ENCODE results near the gene GRHL1.

Gene GRHL1

DNA sequence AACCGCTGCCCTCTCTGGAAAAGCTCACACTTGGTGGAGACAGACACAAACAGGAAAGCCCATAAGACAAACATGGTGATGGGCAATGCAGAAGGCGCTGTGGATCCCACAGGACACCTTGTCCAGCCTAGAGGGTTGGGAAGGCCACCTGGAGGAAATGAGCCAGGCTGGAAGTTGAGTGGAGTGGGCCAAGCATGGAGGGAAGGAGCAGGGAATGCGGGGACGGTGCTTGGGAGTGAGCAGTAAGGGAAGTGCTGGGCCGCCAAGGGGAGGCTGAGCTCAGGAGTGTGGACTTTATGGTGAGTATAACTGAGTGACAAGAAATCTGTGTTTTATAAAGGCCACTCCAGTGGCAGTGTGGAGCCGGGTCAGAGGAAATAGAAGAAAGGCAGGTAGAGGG, 2.8 kb upstream of the GRHL1 start:
- no peak for DNase-seq (ENCODE audit: low read depth in 2 of 2)

DNA sequence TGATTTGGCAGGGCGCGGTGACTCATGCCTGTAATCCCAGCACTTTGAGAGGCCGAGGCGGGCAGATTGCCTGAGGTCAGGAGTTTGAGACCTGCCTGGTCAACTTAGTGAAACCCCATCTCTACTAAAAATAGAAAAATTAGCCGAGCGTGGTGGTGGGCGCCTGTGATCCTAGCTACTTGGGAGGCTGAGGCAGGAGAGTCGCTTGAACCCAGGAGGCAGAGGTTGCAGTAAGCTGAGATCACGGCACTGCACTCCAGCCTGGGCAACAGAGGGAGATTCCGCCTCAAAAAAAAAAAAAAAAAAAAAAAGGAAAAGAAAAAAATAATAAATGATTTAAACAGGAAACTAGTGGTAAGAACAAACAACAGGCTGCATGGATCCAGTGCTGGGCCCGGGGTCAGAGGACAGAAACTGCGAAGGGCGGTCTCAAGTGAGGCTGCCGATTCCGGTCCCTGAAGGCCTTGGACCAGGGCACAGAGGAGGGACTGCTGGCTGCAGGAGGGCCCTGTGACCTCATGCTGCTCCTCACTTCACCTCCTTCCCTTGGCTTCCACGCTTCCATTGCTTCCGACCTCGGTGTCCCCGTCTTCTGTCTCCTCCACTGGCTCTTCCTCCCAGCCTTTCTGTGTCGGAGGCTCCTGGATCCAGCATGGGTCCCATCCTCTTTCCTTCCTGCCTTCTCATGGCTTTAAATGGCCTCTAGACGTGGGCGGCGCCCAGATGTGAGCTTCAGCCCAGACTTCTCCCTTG, 2.1 kb upstream of the GRHL1 start:
- DNase-seq (ENCODE audit: low read depth in 2 of 2): no peak

DNA sequence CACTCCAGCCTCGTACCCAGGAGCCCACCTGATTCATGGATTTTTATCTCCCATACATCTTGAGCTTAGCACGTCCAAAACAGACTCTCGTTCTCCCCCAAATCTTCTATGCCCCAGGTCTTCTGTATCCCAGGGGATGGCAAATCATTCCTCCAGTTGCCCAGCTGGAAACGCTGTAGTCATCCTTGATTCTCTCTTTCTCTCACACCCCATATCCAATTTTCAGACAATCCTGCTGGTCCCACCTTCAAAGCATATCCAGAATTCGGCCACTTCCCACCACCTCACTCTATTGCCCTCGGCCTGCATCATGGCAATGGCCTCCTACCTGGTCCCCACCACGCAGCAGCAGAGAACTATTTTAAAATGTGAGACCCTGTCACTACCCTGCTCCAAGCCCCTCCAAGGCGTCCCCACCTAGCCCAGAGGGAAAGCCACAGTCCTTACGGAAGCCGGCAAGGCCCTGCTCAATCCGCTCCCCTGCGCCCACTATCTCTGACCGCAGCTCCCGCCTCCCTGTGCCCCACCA, 1.4 kb upstream of the GRHL1 start:
- DNase-seq (ENCODE audit: low read depth in 2 of 2): no peak

DNA sequence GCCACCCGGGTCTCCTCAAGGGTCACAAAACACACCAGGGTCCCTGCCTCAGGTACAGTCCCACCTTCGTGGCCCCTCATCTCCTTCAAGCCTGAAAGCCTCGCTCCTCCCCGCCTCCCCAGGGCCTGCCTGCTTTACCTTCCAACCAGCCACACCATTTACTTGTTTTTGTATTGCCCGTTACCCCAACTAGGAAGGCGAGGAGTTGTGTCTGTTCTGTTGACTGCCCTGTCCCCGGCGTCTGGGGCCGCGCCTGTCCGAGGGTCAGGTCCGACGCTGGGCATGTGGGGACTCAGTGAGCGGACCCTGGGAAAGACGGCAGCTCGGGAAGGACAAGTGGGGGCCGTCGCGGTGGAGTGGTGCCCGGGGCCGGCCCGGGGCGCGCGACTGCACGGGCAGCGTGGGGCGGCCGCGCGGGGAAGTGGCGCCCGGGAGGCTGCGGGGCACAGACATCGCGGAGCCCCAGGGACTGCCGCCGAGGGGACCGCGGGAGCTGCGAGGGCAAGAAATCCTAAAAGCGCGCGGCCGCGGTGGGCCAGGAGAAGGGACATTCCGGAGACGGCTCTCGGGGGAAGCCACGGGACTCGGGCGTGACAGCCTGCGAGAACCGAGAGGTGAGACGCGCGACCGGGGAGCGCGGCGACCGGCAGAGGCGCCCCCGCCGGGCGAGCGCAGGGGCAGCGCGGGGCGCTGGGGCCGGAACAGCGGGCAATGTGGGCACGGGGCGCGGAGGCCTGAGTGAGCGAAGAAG, 797 bp upstream of the GRHL1 start:
- peak; percentile 4 to 13 for DNase-seq (ENCODE audit: low read depth in 2 of 2)

DNA sequence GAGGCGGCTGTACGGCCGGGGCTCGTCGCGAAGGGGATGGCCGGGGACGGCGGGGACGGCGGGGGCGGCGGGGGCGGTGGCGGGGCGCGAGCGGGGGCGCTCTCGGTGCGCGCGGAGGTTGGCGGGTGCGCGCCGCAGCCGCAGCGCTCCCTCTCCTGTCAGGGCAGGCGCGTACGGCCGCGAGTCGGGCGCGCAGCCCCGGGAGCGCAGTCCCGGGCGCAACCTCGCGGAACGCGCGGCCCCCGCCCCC, 296 bp upstream of the GRHL1 start:
- DNase-seq (ENCODE audit: low read depth in 2 of 2): no peak

DNA sequence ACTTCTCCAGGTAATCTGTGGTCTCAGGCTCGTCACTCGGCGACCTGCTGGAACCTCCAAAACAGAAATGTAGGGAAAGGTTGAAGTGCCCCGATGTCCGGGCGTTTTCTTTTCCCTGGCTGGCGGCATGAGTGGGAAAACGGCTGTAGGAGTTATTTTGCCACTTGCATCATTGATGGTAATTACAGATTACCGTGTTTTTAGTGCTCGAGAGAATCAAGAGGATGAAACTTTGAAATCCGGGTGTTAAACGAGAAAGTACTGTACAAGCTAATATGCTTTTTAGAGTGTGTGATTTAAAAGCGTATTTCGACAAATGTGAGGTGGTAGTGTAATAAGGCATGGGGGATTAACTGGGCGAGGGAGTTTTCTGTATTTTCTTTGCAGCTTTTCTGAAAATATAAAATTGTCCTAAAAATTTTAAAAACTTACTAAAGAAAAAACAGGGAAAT, 819 bp downstream of the GRHL1 start:
- no peak for DNase-seq (ENCODE audit: low read depth in 2 of 2)

DNA sequence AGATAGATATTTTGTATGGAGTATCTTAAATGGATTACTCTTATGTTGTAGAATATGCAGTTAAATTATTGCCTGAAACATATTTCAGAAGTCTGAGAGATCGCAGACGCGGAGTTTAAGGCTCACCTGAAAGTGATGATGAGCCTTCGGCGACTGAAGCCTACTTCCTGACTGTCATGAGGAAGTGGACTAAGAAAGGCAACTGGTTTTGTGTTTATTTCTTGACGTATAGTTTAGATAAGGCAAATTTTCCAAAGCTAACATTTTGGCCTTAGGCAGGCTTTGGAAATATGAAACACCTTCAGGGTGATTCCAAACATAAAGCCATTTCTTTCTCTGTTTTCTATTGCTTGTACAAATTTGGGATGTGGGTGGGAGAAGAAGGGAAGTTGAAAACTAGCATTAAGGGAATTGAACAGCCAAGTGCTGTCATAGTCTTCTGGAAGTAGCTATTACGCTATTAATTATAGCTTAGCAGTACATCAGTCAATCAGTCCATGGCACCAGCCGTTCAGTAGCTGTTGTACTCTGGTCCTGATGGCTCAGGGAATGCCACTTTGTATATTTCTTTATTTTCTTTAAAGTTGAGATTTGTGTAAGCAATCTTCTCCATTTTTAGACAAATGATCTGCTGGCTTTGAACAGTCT, 1.5 kb downstream of the GRHL1 start:
- DNase-seq (ENCODE audit: low read depth in 2 of 2): no peak

DNA sequence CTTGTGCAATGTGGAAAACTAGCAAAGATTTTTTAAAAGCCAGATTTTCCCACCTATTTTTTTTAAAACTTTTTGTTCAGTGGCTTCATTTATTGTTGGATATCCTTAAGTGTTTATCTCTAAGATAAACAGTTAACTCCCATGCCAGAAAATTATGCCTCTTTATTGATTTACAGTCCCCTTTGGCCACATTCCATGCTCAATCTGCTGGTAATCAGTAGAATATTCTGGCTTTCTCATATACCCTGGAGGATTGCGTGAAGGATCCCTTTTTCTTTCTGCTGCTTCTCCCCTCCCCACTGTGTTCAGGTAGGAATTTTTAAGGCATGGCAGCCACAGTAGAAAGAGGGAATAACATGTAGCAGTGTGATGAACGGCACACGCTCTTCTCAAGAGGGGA, 2.6 kb downstream of the GRHL1 start:
- DNase-seq (ENCODE audit: low read depth in 2 of 2): no peak

DNA sequence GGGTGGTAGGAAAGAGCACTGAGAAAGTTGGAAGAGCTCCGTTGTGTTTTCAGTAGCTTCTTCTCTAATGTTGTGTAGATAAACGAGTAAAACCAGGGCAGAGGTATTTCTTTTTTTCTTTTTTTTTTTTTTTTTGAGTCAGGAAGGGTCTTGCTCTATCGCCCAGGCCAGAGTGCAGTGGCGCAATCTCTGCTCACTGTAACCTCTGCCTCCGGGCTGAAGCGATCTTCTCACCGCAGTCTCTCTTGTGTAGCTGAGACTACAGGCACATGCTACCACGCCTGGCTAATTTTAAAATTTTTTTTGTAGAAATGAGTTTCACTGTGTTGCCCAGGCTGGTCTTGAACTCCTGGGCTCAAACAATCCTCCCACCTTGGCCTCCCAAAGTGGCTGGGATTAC, 6.6 kb downstream of the GRHL1 start:
- DNase-seq (ENCODE audit: low read depth in 2 of 2): no peak

DNA sequence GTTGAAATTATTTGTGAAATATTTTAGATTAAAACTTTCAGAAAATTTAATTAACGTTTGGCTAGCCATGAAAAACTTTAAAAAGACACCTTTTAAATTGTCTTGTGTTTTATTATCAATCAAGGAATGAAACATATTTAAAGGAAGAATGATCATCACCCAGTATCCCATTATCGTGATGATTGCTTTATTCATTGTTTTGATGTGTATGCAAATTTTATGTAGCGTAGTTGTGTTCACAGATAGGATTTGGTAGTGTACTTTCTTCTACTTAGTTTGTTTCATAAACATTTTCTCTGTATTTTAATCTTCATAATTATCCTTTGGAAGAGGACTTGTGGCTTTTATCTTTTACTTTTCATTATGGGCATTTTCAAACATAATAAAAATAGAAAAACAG, 7.8 kb downstream of the GRHL1 start:
- no peak for DNase-seq (ENCODE audit: low read depth in 2 of 2)

DNA sequence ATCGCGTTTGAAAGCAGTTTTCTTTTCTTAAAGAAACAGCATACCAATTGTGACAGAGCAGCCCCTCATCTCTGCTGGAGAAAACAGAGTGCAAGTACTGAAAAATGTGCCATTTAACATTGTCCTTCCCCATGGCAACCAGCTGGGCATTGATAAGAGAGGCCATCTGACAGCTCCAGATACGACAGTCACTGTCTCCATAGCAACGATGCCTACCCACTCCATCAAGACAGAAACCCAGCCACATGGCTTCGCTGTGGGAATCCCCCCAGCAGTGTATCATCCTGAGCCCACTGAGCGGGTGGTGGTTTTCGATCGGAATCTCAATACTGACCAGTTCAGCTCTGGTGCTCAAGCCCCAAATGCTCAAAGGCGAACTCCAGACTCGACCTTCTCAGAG, 9.5 kb downstream of the GRHL1 start:
- no peak for DNase-seq (ENCODE audit: low read depth in 2 of 2)

DNA sequence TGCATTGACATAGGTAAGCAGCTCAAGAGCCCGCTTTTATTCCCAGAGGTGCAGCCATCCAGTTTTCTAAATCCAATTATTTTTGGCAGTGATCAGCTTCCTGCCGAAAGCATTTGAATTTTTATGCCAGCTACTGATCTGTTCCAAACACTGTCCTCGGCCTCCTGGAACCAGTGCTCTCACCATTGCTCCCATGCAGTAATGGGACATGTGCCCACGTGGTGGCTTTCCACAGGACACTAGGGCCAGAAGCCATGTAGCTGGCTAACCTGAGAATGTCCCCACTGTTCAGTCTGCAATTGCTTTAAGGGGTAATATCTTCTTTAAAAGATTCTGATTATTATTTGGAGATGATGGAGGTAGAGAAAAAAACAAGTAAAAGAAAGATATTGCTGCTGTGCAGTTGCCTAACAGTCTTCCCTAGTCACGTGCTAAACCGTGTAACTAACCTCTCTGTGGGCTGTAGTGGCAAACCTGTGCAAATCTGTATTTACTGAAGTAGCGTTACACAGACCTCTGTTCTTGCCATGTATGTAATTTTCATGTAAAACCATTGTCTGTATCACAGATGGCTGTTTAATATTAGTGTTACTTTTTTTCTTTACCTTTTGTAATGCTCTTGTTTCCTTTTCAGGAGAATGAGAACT, 13.0 kb downstream of the GRHL1 start:
- DNase-seq (ENCODE audit: low read depth in 2 of 2): no peak

DNA sequence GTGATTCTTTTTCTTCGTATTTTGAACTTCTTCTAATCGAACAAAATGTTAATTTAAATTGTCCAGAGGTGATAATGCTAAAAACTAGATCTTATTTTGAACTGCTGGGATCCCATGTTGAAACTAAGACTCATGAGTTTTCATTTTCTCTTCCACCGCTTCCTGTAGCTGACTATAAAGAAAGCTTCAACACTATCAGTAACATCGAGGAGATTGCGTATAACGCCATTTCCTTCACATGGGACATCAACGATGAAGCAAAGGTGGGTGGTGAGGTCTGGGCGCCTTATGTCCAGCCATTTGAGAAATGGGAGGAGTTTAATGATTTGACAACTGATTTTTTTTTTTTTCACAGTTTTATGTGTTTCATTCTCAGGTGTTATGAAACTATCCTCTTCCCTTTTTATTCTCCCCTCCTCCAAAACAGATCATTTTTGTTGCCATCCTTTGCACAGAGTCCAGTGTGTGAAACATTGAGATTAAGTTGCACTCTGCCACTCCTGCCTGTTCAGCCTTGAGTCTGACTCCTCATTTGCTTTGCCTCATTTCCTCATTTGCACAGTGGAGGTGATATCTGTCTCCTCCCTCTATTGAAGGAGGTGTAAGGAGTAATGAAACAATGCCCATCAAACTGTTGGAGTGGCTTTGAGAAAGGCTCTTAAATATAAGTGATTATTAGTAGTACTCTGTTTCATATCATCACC, 13.8 kb downstream of the GRHL1 start:
- DNase-seq (ENCODE audit: low read depth in 2 of 2): no peak

DNA sequence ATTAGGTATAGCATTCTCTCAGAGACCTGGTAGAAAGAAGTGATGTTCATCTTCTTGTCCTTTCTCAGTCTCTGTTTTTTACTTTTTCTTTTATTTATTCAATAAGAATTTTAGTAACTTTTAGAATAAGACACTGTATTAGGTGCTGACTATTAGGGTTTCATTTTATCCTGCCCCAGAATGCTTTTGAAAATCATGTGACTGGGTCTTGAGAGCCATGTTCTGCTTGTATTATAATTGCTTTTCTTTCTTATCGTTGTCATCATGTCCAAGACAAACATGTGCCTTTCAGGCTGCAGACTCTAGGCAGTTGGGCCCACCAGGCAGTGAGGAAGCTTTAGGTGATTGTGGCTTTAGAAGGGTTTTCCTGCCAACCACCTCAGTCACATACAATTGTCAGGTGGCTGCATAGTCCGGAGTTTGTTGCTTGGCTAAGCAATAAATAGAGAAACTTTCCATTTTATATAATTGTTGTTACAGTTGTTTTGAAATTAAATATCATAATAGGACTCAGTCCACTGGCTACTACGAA, 15.1 kb downstream of the GRHL1 start:
- DNase-seq (ENCODE audit: low read depth in 2 of 2): no peak

DNA sequence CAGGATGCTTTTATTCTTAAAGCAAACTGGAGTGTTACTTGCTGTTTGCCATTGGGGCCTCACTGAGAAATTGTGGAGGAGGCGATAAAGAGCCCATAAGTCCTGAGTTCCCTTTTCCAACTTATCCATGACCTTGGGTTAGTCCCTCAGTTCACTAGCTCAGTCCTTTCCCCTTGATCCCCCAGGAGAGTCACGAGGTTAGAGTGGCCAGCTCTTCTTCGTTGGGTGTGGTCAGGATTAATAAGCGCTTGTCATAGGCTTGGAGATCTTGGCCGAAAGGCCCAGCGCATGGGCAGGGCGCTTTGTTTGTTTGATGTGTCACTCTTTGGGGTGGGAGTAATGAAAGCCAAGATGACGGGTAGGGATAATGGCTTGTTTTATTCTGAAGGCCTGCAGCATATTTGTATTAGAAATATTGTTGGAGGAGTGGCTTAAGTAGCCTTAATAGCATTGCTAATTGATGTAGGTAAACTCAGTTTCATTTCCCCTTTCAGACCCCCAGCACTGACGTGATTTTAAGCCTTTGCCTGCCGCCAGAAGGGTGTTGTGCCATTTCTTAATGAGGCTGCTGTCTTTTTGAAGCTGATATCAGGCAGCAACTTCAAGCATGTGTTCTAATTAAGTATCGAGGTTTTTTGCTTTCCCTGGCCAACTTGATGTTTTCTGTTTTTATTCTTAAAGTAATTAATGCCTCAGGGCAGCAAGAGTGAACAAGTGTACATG, 15.7 kb downstream of the GRHL1 start:
- DNase-seq (ENCODE audit: low read depth in 2 of 2): no peak

DNA sequence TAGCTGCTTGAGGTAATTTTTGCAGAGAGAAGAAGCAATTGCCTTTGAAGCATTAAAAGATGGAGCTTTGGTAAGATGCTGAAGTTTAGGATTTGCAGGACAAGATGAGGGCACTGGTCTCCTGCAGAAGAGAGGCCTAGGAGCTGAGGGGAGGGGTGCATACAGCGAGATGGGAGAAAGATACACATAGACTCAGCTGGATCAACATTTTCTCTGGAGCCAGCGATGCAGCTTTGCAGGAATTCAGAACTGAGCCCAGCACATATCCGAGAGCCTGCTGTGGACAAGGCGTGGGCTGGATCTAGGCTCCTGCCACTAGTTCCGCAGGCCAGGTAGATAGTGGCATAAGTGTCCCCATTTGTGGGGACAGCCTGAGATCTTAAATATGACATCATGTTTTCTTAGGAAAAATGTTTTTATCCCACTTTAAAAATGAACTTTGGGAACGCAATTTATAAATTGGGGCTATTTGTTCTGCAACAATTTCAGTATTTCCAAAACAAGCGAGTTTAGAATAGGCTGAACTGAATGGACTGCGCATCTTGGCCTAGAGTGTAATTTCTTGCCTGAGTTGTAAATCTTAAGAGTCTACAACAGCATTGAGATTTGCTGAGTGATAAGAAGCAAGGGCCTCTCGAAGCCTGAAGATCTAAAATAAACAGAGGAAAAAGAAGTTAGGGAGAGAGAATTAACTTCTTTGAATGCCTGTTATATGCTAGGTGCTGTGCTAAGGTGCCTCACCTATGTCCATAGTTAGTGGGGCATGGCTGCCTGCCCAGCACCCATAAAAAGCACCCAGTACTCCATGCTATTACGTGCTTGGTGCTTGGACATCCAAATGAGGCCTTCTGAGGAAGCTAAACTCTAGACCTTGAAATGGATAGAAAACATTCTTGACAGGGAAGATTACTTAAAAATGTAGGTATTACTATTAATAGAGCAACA, 17.3 kb downstream of the GRHL1 start:
- no peak for DNase-seq (ENCODE audit: low read depth in 2 of 2)

DNA sequence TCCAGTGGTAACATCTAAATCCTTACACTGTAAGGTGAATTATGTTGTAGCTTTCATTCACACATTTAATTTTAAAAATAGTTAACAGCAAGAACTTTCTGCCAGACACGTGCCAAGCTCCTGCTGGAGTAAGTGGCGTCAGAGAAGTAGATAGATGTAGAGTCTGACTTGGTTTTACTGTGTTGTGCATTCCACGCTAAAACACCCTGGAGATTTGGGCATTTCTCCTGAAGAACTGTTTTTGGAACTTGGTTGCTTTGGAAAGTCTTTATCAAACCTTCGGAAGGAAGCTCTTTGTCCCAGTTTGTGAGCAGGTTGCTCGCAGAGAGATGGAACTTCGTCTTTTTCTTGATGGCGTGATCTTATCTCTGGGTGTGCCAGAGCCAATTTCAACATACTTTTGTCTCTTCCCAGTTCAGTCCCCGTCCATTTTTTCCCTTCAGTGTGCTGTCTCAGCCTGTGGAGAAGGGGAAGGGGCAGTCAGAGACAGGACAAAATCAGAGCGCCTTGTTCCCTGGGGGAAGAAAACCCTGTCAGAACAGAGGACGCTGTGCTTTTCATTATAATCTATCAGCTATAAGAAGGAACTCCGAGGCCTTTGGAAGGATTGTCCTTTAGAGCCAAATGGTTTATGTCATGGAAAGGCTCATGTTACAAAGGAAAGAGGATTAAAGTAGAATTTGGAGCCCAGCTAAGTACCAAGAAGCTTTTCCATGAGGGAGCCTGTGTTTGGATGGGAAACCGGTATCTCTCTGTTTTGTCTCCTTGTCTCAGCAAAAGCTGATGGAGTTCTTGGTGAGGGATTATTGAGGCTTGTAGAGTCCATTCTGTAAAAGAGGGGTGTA, 18.9 kb downstream of the GRHL1 start:
- no peak for DNase-seq (ENCODE audit: low read depth in 2 of 2)

DNA sequence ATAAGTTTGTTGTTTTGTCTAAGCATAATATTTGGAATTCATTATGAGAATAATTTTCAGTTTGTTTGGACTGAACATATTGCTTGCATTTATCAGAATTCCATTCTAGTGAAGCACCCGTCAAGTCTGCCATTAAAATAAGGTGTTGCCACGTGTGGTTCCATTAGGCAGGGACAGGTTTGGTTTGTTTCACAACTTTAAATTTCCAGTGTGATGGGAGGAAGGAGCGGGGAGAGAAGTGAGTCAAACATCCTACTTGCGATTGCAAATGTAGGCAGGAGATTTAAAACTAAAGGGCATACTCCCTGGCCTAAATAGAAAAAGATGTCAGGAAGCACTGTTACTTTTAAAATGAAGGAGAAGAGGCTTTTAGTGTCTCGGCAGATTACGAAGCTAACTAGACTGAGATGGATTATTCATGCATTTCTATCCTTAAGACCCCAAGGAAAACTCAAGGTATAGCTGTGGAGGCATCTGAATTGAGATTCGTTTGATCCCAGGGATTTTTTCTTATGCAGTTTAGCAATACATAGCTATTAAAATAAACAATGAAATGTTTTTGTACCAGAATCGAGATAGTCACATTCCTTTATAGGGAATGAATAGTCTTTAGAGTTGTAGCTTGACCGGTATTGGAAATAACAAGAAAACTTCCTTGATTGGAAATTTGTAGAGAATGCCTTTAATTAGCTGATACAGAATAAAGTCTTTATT, 19.8 kb downstream of the GRHL1 start:
- no peak for DNase-seq (ENCODE audit: low read depth in 2 of 2)

All from stimulated activated CD8-positive, alpha-beta memory T cell treated with anti-CD3 and anti-CD28 coated beads, Interleukin-7, amount 100 ng/mL, for 1 hour (primary cell).